ENCODE results near the gene PACSIN1.
A peak's percentile ranks its signal among the peaks of the same experiment; 100 is the strongest.
"Not testable (repeated sequence)": the region's sequence is repeated elsewhere in the genome, so short reads cannot be mapped to it uniquely, and the experiment has no call there.

PACSIN1 gene

DNA sequence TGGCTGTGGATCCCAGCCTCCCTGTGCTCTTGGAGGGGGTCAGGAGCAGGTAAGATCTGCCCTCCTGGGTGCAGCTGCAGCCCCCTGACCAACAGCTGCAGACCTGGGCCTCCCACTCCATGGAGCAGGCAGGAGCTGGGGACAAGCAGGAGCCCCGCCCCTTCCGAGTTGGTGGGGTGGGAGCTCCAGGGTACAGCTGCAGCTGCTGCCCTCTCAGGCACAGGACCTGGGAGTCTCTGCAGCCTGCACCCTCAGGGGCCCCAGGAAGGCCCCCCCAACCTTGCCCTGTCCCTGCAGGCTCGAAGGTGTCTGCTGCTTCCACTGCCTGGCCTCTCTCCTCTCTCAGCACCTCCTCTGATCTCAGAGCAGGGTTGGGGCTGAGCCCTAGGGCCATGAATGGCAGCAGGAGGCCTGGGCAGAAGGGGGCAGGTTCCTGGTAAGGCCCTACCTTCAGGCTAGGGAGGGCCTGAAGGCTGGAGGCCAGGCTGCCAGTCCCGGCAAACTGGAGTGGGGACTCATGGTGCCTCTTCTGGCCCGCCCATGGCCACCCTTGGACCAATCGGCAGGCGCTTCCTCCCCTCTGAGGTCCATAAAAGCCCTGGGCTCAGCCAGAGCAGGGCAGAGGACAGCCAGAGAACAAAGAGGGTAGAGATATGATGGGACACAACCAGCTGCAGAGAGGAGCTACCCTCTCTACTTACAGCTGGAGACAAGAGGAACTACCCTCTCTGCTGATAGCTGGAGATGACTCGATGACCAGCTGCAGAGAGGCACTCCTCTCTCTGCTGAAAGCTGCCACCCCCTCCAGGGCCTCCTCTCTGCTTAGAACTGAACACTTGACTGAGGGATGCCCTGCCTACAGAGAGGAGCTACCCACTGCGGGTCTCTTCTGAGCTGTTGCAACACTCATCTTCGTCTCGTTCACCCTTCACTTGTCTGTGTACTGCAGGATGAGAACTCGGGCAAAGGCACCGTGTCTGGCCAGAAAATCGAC is 7.8 kb upstream of the PACSIN1 start:
- FAIRE-seq: no peak

DNA sequence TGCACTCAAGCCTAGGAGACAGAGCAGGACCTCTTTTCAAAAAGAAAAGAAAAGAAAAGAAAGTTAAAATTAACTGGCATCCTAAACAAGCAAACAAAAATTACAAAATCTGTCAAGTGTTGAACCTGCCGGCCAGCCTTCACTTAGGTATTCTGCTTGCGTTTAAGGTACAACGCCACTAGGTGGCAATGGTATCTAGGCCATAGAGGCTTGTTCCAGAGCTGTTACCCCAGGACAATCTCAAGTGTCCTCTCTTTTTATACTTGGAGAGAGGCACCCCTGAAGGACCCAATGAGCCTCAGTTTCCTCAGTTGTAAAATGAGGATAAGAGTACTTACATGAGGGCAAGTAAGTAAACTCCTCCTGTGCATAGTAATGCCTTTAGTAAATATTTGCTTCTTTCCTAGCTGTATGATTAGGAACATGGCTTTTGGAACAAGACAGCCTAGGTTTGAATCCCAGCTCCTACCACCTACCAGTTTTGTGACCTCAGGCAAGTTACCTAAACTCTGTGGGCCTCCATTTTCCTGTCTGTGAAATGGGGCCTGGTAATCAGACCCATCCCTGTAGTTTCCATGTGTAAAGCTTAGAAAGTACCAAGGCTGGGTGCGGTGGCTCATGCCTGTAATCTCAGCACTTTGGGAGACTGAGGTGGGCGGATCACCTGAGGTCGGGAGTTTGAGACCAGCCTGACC is 5.8 kb upstream of the PACSIN1 start:
- FAIRE-seq (peak; percentile 47), DNase-seq (ENCODE audit: insufficient read length, low spot score) (no peak)

More for the DNA sequence above, 7.8 kb upstream of the PACSIN1 start:
- no peak for DNase-seq (ENCODE audit: insufficient read length, low spot score)

GRCh38 chr6:34460796-34461507 is 4.9 kb upstream of the PACSIN1 start:
- DNase-seq (ENCODE audit: insufficient read length, low spot score): no peak
- FAIRE-seq: no peak

GRCh38 chr6:34462010-34462409 is 3.9 kb upstream of the PACSIN1 start:
- DNase-seq (ENCODE audit: insufficient read length, low spot score): no peak
- FAIRE-seq: no peak

GRCh38 chr6:34462551-34462971 is 3.3 kb upstream of the PACSIN1 start:
- FAIRE-seq: no peak
- no peak for DNase-seq (ENCODE audit: insufficient read length, low spot score)

GRCh38 chr6:34463299-34463698 is 2.6 kb upstream of the PACSIN1 start:
- DNase-seq (ENCODE audit: insufficient read length, low spot score): no peak
- no peak for FAIRE-seq

DNA sequence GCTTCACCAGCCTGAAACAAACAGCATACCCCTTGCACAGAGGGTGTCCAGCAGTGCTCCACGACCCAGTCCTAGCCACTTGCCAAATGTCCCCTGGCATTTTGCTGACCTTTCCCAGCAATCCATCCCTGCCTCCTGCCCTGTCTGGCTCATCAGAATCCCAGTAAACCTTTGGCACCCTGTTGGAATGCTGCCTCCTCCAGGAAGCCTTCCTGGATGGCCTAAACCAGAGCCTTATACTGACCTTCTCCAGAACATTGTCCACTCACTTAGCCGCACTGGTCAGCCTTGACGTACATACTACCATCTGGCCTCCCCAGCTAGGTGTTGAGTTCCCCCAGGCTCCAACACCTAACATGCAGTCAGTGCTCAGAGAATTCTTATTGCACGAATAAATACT is 2.0 kb upstream of the PACSIN1 start:
- DNase-seq (ENCODE audit: insufficient read length, low spot score) (no peak), FAIRE-seq (no peak)

DNA sequence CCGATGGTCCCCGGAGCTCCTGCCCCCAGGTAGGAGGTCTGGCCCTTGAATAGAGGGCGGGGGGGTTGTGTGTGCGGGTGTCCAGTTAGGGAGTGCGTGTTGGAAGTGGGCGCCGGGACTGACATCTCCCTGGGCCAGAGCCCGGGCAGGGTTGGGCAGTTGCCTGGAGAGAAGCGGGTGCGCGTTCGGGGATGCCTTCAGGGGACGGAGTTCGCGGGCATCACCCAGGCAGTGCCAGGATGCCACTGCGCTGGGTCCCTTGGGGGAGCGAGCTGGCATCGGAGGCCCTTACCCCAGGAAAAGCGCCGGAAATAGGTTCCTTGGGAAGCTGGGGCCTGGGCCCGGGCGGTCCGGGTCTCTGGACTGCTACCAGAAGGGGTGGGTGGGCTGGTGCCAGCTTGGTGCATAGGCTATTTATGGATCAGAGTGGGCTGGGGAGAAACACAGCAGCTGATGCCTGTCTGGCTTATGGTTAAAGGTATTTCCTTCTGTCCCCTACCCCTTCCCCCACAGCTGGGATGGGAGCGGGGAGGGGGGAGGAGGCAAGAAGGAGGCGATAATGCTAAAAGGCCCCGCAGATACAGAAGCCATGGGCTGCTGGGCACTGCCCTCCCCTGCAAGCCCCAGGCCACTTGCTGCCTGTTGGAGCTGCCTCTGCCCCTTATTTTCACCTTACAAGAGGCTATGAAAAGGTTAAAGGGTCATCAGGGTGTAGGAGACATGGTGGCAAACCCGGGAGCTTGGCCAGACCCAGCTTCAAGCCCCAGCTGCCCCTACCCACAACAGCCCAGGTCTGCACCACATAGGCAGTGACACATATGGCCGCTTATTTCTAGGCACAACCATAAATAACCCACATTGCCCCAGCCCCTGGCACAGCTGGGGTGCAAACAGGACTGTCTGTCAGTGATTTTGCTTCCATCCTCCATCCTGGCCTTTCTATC is 638 bp downstream of the PACSIN1 start:
- no peak for DNase-seq (ENCODE audit: insufficient read length, low spot score)
- FAIRE-seq: no peak

- peak; percentile 66 for DNase-seq (ENCODE audit: insufficient read length, low spot score)
- peak; percentile 79 for FAIRE-seq
Observed at GRCh38 chr6:34468378-34468892, 2.6 kb downstream of the PACSIN1 start.

DNA sequence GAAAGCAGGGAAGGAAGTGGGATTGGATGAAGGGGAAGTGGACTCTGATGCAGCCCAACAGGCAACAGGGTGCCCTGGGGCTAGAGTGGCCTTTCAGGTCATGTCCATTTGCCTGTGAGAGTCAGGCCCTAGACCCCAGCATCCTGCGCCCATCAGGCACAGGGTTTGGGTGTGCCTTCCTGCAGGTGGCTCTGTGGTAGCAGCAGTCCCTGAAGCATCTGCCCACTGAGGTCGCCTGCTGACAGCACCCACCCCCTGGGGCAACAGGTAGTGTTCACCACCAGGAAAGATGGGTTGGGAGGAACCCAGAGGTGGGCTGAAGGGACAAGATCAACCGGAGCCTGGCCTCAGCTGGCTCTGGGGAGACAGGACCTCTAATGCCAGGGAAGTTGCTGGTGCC is 3.6 kb downstream of the PACSIN1 start:
- DNase-seq (ENCODE audit: insufficient read length, low spot score) (no peak), FAIRE-seq (no peak)

- FAIRE-seq: no peak
Observed at GRCh38 chr6:34472425-34472824, 6.5 kb downstream of the PACSIN1 start.

GRCh38 chr6:34473967-34474366 is 8.1 kb downstream of the PACSIN1 start:
- DNase-seq (ENCODE audit: insufficient read length, low spot score) (no peak), FAIRE-seq (peak; percentile 37)

More at GRCh38 chr6:34472425-34472824, 6.5 kb downstream of the PACSIN1 start:
- DNase-seq (ENCODE audit: insufficient read length, low spot score): no peak

DNA sequence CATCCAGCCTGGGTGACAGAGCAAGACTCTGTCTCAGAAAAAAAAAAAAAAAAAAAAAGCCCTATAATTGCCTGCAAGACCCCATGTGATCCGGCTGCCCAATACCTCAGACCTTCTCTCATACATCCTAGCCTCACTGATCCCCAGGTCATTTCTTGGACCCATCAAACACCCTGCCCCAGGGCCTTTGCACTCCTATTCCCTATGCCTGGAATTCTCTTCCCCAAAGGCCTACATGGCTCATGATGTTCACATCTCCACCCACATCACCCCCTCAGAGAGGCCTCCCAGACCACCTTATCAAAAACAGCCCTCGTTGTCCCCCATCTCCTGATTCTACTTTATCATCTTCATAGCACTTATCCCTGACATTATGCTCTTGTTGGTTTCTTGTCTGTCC is 8.9 kb downstream of the PACSIN1 start:
- no peak for FAIRE-seq
- DNase-seq (ENCODE audit: insufficient read length, low spot score): no peak

DNA sequence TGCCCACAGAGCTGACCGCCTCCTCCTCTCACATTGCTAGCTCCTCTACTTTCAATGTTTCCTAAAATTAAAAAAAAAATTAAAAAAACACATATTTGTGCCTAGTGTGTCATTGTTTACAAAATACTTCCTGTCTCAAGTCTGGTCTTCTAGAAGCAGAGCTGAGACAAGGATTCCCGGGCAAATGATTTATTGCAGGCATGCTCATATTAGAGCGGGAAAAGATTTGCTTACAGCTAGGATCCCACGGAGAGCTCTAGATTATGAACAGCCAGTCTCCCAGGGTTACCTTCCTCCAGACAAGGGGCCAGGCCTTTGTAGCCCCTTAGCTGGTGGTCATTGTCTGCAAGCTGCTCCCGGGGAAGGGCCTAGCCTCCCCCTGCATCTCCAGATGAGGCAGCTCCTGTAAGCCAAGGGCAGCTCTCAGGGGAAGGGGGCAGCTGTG is 9.4 kb downstream of the PACSIN1 start:
- FAIRE-seq (no peak), DNase-seq (ENCODE audit: insufficient read length, low spot score) (no peak)

- DNase-seq (ENCODE audit: insufficient read length, low spot score): no peak
- FAIRE-seq: no peak
Observed at GRCh38 chr6:34475767-34476328, 10.0 kb downstream of the PACSIN1 start.

DNA sequence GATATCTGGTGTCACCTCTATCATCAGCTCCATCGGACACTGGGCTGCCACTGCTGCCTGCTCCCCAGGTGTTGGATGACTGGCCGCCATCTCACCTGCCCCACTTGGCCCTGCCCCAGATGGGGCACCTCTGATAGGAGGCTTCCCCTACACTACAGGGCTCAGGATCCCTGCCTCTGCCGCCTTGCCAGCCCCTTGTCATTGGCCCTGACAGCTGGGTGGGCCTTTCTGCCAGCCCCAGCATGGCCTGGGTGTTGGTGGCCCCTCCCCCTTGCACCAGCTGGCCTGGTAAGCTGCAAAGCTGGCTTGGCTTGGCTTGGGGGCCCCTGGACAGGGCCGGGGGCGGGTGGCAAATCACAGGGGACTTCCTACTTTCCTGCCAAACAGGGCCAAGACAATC is 10.6 kb downstream of the PACSIN1 start:
- DNase-seq (ENCODE audit: insufficient read length, low spot score) (no peak), FAIRE-seq (no peak)

DNA sequence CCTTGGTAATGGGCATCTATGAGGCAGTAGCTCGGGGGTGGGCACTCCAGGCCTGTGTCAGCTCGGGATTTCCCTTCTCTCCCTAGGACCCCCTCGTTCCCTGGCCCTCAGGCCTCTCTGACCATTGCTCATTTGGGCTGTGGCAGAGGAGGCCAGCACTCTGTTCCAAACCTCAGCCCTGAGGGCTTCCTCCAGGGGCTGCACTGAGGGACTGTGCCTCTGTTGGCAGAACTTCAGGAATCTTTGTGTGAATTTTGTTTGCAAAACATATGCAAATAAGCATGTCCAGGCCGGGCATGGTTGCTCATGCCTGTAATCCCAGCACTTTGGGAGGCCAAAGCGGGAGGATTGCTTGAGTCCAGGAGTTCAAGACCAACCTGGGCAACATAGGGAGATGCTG is 11.0 kb downstream of the PACSIN1 start:
- no peak for DNase-seq (ENCODE audit: insufficient read length, low spot score)
- FAIRE-seq: no peak

DNA sequence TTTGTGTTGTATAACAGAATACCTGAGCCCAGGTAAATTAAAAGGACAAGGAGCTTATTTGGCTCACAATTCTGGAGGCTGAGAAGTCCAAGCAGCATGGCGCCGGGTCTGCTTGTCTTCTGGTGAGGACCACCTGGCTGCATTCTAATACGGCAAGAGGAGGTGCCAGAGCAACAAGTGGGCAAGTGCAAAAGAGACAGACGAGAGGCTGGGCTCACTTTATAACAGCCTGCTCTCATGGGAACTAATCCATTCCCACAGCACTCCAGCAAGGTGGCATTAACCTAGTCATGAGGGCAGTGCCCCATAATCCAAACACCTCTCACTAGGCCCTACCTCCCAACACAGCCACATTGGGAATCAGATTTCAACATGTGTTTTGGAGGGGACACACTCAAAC is 12.9 kb downstream of the PACSIN1 start:
- DNase-seq (ENCODE audit: insufficient read length, low spot score): no peak
- FAIRE-seq: no peak

- DNase-seq (ENCODE audit: insufficient read length, low spot score); FAIRE-seq: not testable (repeated sequence)
Observed at GRCh38 chr6:34483781-34484180, 17.9 kb downstream of the PACSIN1 start.
